HG03432 (cell line): ENCODE data around the gene EFCAB12.
A peak's percentile ranks its signal among the peaks of the same experiment; 100 is the strongest.
"Not testable (repeated sequence)": the region's sequence is repeated elsewhere in the genome, so short reads cannot be mapped to it uniquely, and the experiment has no call there.

ENCODE experiments used
- ATAC-seq: cut with Tn5 transposase; IDR thresholded peaks from one replicate; pipeline ENCODE4 v1.9.1; 2021; ENCODE audit warnings: mild to moderate bottlenecking, moderate library complexity; ENCODE audit not compliant: unreplicated experiment

EFCAB12 gene

DNA sequence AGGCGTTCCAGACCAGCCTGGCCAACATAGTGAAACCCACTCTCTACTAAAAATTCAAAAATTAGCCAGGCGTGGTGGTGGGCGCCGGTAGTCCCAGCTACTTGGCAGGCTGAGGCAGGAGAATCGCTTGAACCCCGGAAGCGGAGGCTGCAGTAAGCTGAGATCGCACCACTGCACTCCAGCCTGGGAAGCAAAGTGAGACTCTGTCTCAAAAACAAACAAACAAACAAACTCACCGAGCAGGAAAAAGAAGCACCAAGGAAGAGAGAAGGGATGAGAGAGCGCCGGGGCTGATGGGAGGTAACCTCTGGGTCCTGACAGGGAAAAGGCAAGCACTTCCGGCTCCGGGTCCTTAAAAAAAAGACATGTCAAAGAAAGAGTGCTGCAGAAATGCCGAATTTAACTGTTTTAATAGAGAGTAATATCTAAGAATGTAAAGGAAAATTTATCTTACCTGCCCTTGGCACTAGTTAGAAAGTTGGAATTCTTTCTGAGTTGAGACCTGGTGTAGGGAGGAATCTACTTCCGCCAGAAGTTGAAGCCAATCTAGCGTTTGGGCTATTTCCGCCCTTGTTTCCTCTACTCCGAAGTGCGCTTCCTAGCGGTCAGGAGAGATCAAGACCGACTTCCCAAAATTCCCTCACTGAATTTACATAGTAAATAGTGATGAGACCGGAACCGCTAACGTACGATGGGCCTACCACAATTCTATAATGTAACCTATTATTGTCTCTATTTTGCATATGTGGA lies 29.1 kb downstream of the EFCAB12 start:
- ATAC-seq: peak; percentile 76

GRCh38 chr3:129398803-129399144 lies 29.7 kb downstream of the EFCAB12 start:
- peak; percentile 5 for ATAC-seq

DNA sequence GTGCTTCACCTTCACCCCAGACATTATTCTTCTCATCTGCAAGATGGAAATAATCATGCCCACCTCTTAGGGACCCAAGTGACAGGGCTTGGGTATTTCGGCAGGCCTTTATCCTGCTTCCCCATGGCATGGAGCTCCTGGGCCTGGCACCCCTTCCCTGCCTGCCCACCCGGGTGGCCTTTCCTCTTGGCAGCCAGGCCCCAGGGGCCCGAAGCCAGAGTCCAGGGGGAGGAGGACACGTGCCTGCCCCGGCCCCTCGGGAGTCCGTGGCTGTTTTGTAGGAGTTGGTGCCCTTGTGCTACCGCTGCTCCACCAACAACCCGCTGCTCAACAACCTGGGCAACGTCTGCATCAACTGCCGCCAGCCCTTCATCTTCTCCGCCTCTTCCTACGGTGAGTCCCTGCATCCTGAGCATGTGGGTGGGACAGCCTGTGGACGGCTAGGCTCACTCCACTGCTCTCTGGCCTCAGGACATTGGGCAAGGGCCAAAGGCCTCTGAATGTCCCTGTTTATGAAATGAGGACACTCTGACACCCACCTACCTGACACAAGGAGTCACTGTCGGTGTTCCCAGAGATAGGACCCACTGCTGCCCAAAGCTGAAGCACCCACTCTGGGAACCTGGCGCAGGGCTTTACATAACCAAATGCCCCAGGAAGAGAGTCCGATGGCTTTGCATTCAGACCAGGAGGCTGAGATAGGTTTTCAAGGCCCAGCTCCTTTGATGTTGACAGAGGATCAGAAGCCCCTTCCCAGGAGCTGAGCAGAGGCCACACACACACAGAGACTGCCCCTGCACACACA lies 34.5 kb downstream of the EFCAB12 start:
- ATAC-seq: not testable (repeated sequence)

DNA sequence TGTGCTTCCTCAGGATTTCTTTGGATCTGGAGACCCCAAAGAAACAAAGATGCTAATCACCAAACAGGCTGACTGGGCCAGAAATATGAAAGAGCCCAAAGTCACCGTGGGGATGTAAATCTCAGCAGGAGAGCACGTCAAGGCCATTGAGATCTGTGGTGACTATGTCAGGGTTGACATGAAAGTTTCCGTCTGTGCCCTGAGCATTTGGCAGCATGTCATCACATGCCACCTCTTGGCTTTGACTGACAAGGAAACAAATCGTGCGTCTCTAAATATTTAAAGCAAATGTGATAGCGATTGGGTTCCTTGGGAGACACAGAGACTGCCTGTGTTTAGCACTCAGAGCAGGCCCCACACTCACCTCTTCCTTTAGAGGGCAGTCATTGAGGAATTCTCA lies 35.2 kb downstream of the EFCAB12 start:
- no peak for ATAC-seq

DNA sequence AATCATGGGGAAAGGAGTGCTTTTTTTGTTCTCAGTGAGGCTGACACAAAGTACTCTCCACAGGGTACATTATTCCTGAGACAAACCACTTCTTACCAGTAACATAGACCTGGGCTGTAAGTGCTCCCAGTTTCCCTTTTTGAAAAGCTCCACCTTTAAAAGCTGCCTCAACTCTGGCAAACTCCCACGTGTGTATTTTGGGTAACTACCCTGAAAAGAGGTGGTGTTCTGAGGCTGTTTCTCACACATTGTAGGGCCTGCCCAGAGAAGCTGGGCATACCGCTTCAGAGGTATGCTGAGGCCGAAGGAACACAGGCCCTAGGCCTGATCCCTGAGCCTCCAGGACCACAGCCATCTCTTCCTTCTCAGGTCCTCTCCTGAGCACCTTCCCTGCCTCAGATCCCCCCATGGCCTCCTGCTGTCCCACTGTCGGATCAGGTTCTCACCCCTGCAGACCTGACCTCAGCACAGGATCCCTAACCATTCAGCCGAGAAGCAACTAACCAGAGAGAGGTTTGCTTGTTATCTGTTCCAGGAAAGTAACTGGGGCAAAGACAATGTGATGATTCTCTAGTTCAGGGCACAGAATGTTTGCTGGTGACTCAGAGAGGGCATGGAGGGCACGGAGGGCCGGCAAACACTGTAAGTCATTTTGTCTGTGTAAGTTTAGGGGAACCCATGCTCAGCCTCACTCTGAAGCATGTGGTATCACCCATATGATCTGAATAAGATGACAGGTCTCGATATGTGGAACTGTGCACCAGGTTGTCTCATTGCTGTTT lies 36.1 kb downstream of the EFCAB12 start:
- not testable (repeated sequence) for ATAC-seq

GRCh38 chr3:129391583-129391982 lies 36.9 kb downstream of the EFCAB12 start:
- ATAC-seq: not testable (repeated sequence)

GRCh38 chr3:129389572-129389937 lies 38.9 kb downstream of the EFCAB12 start:
- no peak for ATAC-seq

DNA sequence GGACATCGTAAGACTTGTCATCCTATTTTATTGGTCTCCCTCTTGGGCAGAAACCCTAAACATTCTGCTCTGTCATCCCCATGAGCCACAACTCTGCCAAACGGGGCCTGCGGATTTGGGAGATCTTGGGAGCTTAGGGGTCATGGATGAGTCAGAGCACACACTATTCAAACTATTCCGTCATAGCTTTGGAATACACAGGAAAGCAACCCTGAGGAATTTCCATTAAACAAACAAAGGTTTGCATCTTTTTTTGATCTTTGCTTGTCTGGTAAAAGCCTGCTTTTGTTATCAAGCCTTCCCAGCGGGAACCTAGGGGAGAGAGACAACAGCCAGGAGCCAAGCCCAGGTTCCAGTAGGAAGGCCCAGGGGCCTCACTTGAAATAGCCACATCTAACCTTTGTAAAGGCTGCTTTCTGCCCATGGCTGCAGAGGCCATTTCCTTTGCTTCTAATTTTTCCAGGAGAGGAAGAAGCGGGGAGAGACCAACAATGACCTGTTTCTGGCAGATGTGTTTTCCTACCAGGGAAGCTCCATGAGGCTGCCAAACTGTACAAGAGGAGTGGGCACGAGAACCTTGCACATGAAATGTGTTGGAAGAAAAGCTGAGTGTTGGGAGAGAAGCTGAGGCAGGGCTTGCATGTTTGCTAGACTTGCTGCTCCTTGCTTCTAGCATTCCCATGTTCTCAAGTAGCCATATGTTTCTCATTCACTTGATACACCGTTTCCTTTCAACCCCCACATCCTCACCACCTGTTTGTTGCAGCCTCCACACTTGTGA lies 39.5 kb downstream of the EFCAB12 start:
- not testable (repeated sequence) for ATAC-seq

GRCh38 chr3:129387487-129387886 lies 40.9 kb downstream of the EFCAB12 start:
- ATAC-seq: no peak

- ATAC-seq: no peak
Measured at GRCh38 chr3:129386984-129387383, 41.5 kb downstream of the EFCAB12 start.

DNA sequence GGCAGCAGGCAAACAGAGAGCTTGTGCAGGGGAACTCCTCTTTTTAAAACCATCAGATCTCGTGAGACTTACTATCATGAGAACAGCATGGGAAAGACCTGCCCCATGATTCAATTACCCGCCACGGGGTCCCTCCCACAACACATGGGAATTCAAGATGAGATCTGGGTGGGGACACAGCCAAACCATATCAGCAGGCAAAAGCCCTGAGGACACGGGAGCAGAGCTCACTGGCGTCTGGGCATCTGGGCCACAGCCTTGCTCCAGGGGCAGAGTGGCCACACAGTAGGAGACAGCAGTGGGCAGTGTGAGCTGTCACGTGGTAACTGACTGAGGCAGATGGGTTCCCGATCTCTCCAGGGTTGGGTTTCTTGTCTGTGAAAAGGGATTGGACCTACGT lies 42.9 kb downstream of the EFCAB12 start:
- ATAC-seq: not testable (repeated sequence)

GRCh38 chr3:129384594-129385323 lies 43.7 kb downstream of the EFCAB12 start:
- no peak for ATAC-seq

- ATAC-seq: not testable (repeated sequence)
Measured at GRCh38 chr3:129384103-129384502, 44.3 kb downstream of the EFCAB12 start.

DNA sequence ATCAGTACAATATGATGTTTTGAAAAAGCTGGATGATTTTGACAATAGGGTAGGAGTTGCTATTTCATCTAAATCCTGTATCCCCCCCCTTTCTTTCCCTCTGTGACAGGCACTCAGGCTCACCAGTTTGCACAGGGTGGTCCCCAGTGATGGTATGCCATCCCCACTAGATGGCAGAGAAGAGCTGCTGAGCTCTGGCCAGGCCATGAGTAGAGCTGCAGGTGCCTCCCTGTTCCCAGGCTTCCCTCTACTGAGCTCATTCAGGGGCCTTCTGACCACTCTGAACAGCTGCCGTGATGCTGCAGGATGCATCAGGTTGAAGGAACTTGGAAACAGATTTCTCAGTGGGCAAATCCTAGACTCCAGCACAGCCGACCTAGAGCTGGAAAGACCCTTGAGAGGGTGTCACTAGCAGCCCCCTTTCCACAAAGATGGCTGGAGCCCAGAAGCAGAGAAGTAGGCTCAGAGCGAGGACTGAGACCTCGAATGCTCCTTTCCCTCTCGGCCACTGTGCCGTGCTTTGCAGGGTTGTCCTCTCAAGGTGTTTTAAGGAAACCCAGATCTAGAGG lies 45.1 kb downstream of the EFCAB12 start:
- peak; percentile 74 for ATAC-seq

GRCh38 chr3:129382366-129382765 lies 46.1 kb downstream of the EFCAB12 start:
- ATAC-seq: no peak

DNA sequence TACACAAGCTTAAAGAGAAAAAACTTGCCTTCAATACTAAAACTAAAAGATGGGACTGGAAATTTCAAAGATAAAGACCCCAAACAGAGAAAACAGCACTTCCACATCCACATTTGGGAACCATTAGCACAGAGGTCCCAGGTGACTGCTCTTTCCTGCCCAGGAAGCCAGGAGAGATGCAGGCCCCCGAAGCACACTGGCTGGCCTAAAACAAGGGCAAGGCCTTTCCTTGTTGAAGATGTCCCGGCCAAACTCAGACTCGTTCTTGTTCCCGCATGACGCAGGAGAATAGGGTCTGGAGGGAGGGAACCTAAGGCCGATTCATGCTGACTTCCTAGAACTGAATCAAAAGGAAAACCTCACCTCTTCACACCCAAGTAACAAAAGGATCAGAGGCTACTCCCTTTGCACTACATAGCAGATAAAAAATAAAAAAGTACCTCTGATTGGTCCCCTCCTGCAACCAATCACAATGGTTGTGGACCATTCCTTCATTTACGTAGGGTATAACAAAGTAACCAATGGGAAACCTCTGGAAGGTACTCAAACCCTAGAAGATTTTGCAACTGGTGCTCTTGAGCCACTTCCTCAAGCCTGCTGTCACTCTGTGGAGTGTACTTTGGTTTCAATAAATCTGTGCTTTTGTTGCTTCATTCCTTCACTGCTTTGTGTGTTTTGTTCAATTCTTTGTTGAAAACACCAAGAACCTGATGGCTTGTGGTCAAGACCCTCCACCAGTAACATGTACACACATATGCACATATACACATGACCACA lies 48.7 kb downstream of the EFCAB12 start:
- ATAC-seq: no peak

GRCh38 chr3:129378949-129379348 lies 49.5 kb downstream of the EFCAB12 start:
- no peak for ATAC-seq

DNA sequence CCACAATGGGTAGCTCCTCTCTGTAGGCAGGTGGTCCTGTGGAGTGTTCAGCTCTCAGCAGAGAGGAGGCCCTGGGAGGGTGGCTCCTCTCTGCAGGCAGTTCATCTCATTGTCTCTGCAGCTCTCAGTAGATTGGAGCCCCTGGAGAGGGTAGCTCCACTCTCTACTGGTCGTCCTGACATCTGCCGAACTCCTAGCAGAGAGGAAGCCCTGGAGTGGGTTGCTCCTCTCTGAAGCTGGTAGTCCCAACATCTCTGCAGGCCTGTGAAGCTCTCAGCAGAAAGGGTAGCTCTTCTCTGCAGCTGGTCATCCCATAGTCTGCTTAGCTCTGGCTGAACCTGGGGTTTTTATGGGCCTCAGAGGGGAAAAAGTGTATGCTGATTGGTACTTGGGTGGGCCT lies 50.8 kb downstream of the EFCAB12 start:
- no peak for ATAC-seq

DNA sequence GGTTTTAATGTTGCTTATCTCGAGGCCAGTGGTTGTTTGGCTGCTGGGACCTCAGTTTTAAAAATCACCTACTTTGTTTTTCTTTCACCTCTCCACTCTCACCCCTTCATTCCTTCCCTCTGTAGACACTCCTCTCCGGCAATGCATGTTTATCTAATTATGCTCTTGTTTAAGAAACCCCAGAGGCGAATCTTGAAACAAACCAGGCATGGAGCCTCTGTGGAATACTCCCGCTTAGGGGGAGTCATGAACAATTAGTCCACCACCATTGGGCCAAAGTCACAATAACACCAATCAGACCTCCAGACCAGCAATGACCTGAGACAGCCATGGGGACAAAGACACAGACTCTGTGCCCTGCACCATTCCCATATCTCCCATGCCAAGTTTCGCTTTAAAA lies 53.3 kb downstream of the EFCAB12 start:
- ATAC-seq: no peak
